Liver (tissue), 9 donors: ENCODE results near the gene PAXX. TPM values are rescaled to one million over a fixed set of nuclear protein-coding genes. Genes with fewer than 3 reads are reported as not detected.
A peak's percentile ranks its signal among the peaks of the same experiment; 100 is the strongest.

Experiments used
- DNase-seq: peaks from one replicate; pipeline ENCODE4 v3.0.0-alpha.2; 2017; ENCODE audit warnings: low spot score
- H3K27ac ChIP-seq, 2 donors: one replicate each; pipeline ENCODE4 v1.7.0; 2013; ENCODE audit warnings: inconsistent platforms in 2 of 2, low read length in 2 of 2, control low read depth in 1 of 2, low read depth in 1 of 2, mild to moderate bottlenecking in 1 of 2
- H3K27me3 ChIP-seq, 4 donors: one replicate each; pipeline versions ENCODE4 v1.6.1 to v1.7.0; 2013; ENCODE audit warnings: low read length in 3 of 4, inconsistent platforms in 1 of 4, mild to moderate bottlenecking in 1 of 4, moderate library complexity in 1 of 4; ENCODE audit not compliant: control insufficient read depth in 4 of 4, insufficient read depth in 4 of 4
- H3K36me3 ChIP-seq, 4 donors: one replicate each; pipeline versions ENCODE4 v1.6.1 to v1.7.0; 2013; ENCODE audit warnings: low read length in 3 of 4, mild to moderate bottlenecking in 3 of 4, low read depth in 1 of 4, moderate library complexity in 1 of 4; ENCODE audit not compliant: control insufficient read depth in 4 of 4, insufficient read depth in 3 of 4
- H3K4me1 ChIP-seq, 4 donors: one replicate each; pipeline versions ENCODE4 v1.6.1 to v1.7.0; 2013; ENCODE audit warnings: low read length in 3 of 4, mild to moderate bottlenecking in 3 of 4, moderate library complexity in 1 of 4; ENCODE audit not compliant: control insufficient read depth in 4 of 4, insufficient read depth in 4 of 4
- H3K4me3 ChIP-seq, 3 donors: one replicate each; pipeline versions ENCODE4 v1.6.1 to v1.7.0; 2013; ENCODE audit warnings: low read length in 3 of 3, control low read depth in 1 of 3, low read depth in 1 of 3, mild to moderate bottlenecking in 1 of 3
- H3K9ac ChIP-seq, 2 donors: one replicate each; pipeline ENCODE4 v1.7.0; 2013; ENCODE audit warnings: low read length in 2 of 2, mild to moderate bottlenecking in 2 of 2, moderate library complexity in 2 of 2, control low read depth in 1 of 2, low read depth in 1 of 2
- H3K9me3 ChIP-seq, 4 donors: one replicate each; pipeline versions ENCODE4 v1.6.1 to v1.7.0; 2013; ENCODE audit warnings: low read length in 3 of 4; ENCODE audit not compliant: control insufficient read depth in 4 of 4
- ATF3 ChIP-seq: IDR thresholded peaks from 2 replicates; pipeline ENCODE4 v1.6.1; 2016; ENCODE audit warnings: antibody characterized with exemption
- CTCF ChIP-seq: fragments of 150-350 bp; IDR thresholded peaks from 2 replicates; pipeline ENCODE4 v1.5.1; 2017; ENCODE audit warnings: improper control_type of control experiment, low read depth, low read length; ENCODE audit not compliant: missing input control
- EGR1 ChIP-seq, 2 donors: IDR thresholded peaks; 2 replicates each; pipeline ENCODE4 v1.6.1; 2016 to 2018; ENCODE audit warnings: antibody characterized with exemption in 2 of 2, low read depth in 2 of 2
- FOXA1 ChIP-seq: IDR thresholded peaks from 2 replicates; pipeline ENCODE4 v1.6.1; 2016; ENCODE audit warnings: antibody characterized with exemption
- FOXA2 ChIP-seq: IDR thresholded peaks from 2 replicates; pipeline ENCODE4 v1.6.1; 2016; ENCODE audit warnings: antibody characterized with exemption
- GABPA ChIP-seq, 2 donors: IDR thresholded peaks in 1 of 2; conservative IDR thresholded peaks in 1 of 2; 2 replicates each; pipeline ENCODE4 v1.6.1; 2016; ENCODE audit warnings: antibody characterized with exemption in 2 of 2, mild to moderate bottlenecking in 1 of 2, moderate library complexity in 1 of 2
- HNF4A ChIP-seq, 2 donors: conservative IDR thresholded peaks; 2 replicates each; pipeline ENCODE4 v1.6.1; 2016; ENCODE audit warnings: antibody characterized with exemption in 2 of 2, mild to moderate bottlenecking in 2 of 2
- HNF4G ChIP-seq: IDR thresholded peaks from 2 replicates; pipeline ENCODE4 v1.6.1; 2016; ENCODE audit warnings: antibody characterized with exemption
- JUND ChIP-seq, 2 donors: IDR thresholded peaks; 2 replicates each; pipeline ENCODE4 v1.6.1; 2016; ENCODE audit warnings: antibody characterized with exemption in 2 of 2
- MAX ChIP-seq: IDR thresholded peaks from 2 replicates; pipeline ENCODE4 v1.6.1; 2016; ENCODE audit warnings: antibody characterized with exemption
- NR2F2 ChIP-seq: IDR thresholded peaks from 2 replicates; pipeline ENCODE4 v1.6.1; 2016; ENCODE audit warnings: antibody characterized with exemption
- RAD21 ChIP-seq, 2 donors: IDR thresholded peaks; 2 replicates each; pipeline ENCODE4 v1.6.1; 2016; ENCODE audit warnings: antibody characterized with exemption in 2 of 2, mild to moderate bottlenecking in 2 of 2
- REST ChIP-seq: IDR thresholded peaks from 2 replicates; pipeline ENCODE4 v1.6.1; 2016; ENCODE audit warnings: antibody characterized with exemption, mild to moderate bottlenecking
- RXRA ChIP-seq, 2 donors: IDR thresholded peaks; 2 replicates each; pipeline ENCODE4 v1.6.1; 2017 to 2018; ENCODE audit warnings: antibody characterized with exemption in 2 of 2, mild to moderate bottlenecking in 1 of 2
- SP1 ChIP-seq: IDR thresholded peaks from 2 replicates; pipeline ENCODE4 v1.6.1; 2018; ENCODE audit warnings: antibody characterized with exemption, mild to moderate bottlenecking
- TAF1 ChIP-seq: conservative IDR thresholded peaks from 2 replicates; pipeline ENCODE4 v1.6.1; 2016; ENCODE audit warnings: antibody characterized with exemption, mild to moderate bottlenecking
- YY1 ChIP-seq: IDR thresholded peaks from 2 replicates; pipeline ENCODE4 v1.6.1; 2016; ENCODE audit warnings: antibody characterized with exemption, mild to moderate bottlenecking
- ZBTB33 ChIP-seq: IDR thresholded peaks from 2 replicates; pipeline ENCODE4 v1.6.1; 2016; ENCODE audit warnings: antibody characterized with exemption
- WGBS: extraction: QIAGEN DNeasy Blood & Tissue Kit; methylation state at CpG from one replicate; pipeline ENCODE4 v1.1.7; 2013; 5-methylcytosine and 5-hydroxymethylcytosine counted together
- polyA plus RNA-seq, 2 donors: library from polyadenylated mRNA; stranded (reverse) in 1 of 2; unstranded in 1 of 2; fragments of 200-250 nt in 1 of 2; fragments of >200 nt in 1 of 2; fragmentation: Nextera tagmentation in 1 of 2; extraction: Ambion mirVana in 1 of 2; gene quantifications; one replicate each; pipeline versions ENCODE4 v1.2.1 to v1.2.3, GENCODE V29; 2013 to 2015
- total RNA-seq, 2 donors: library from RNA; depleted of rRNA; stranded (reverse); fragments of >200 nt; gene quantifications; one replicate each; pipeline ENCODE4 v1.2.3, GENCODE V29; 2014
- donor health status: healthy.
- donor health status: healthy.
- donor health status: healthy.
- donor health status: healthy.
- donor health status: healthy.

Gene PAXX
- total and polyA plus RNA-seq, 4 donors: 7.3 to 34.1 (median 19.2) TPM

- no peak for TF ChIP-seq YY1
These were observed 42.9 kb upstream of the PAXX start (continued) for GRCh38 chr9:136949239-136949816.

- H3K9ac ChIP-seq: peak overlapping the region; percentile 30 to 57
- peak; percentile 98 for DNase-seq
- TF ChIP-seq ATF3 (no peak), ZBTB33 (no peak), HNF4G (no peak), GABPA (IDR thresholded peaks at IDR 0.05 in 1 of 2, conservative IDR thresholded peaks at IDR 0.05 in 1 of 2) (no peak), MAX (no peak), EGR1 (IDR thresholded peaks at IDR 0.05; ENCODE audit: low read depth in 2 of 2) (peak in 1 of 2 donors; percentile 43), TAF1 (no peak), JUND (IDR thresholded peaks at IDR 0.05) (no peak), HNF4A (conservative IDR thresholded peaks at IDR 0.05) (no peak), FOXA2 (no peak), FOXA1 (no peak), RXRA (IDR thresholded peaks at IDR 0.05) (peak in 1 of 2 donors; percentile 6), CTCF (peak; percentile 19), REST (peak; percentile 89), SP1 (peak; percentile 91), YY1 (peak; percentile 73), NR2F2 (no peak), RAD21 (IDR thresholded peaks at IDR 0.05) (peak in 1 of 2 donors; percentile 35)
- peaks cover 10 to 37% (median 24%) of the 10 kb centered on the region in 4 donors for H3K4me1 ChIP-seq
- peak overlapping the region; percentile 19 to 68 (median 58) for H3K4me3 ChIP-seq
- no peaks in the 10 kb centered on the region for H3K9me3 ChIP-seq
- H3K27me3 ChIP-seq: no peaks in the 10 kb centered on the region
- H3K27ac ChIP-seq: peak overlapping the region; percentile 81 to 95
- H3K36me3 ChIP-seq: no peaks in the 10 kb centered on the region
- WGBS: 1% methylated on average over 63 of the region's 63 CpGs
These were observed 42.2 kb upstream of the PAXX start for GRCh38 chr9:136949817-136950655.
